GM19035 (cell line): ENCODE measurements around the gene RIBC2.
"Not testable (repeated sequence)": the region's sequence is repeated elsewhere in the genome, so short reads cannot be mapped to it uniquely, and the experiment has no call there.

Experiments used
- ATAC-seq: cut with Tn5 transposase; IDR thresholded peaks from one replicate; pipeline ENCODE4 v1.9.1; 2021; ENCODE audit not compliant: unreplicated experiment

The RIBC2 gene

GRCh38 chr22:45448431-45448830 lies 34.9 kb downstream of the RIBC2 start:
- no peak for ATAC-seq

GRCh38 chr22:45449442-45449841 lies 35.9 kb downstream of the RIBC2 start:
- not testable (repeated sequence) for ATAC-seq

- ATAC-seq, result no peak
Observed at GRCh38 chr22:45450101-45450785, 36.8 kb downstream of the RIBC2 start.

GRCh38 chr22:45450921-45451651 lies 37.6 kb downstream of the RIBC2 start:
- no peak for ATAC-seq

GRCh38 chr22:45451972-45452371 lies 38.5 kb downstream of the RIBC2 start:
- ATAC-seq, result no peak

GRCh38 chr22:45452565-45453379 lies 39.3 kb downstream of the RIBC2 start:
- ATAC-seq, result no peak

GRCh38 chr22:45453764-45454163 lies 40.3 kb downstream of the RIBC2 start:
- ATAC-seq, result no peak

- ATAC-seq, result no peak
Observed at GRCh38 chr22:45454275-45454674, 40.8 kb downstream of the RIBC2 start.

- no peak for ATAC-seq
Observed at GRCh38 chr22:45455212-45455611, 41.7 kb downstream of the RIBC2 start.

GRCh38 chr22:45455621-45456020 lies 42.1 kb downstream of the RIBC2 start:
- ATAC-seq, result no peak

- ATAC-seq, result no peak
Observed at GRCh38 chr22:45456811-45457210, 43.3 kb downstream of the RIBC2 start.

- ATAC-seq, result no peak
Observed at GRCh38 chr22:45458532-45458931, 45.0 kb downstream of the RIBC2 start.

GRCh38 chr22:45459235-45459634 lies 45.7 kb downstream of the RIBC2 start:
- no peak for ATAC-seq

- no peak for ATAC-seq
Observed at GRCh38 chr22:45460288-45461109, 47.0 kb downstream of the RIBC2 start.

- ATAC-seq, result no peak
Observed at GRCh38 chr22:45462034-45462655, 48.7 kb downstream of the RIBC2 start.

GRCh38 chr22:45463691-45464090 lies 50.2 kb downstream of the RIBC2 start:
- ATAC-seq, result not testable (repeated sequence)

GRCh38 chr22:45465633-45466032 lies 52.1 kb downstream of the RIBC2 start:
- ATAC-seq, result no peak

GRCh38 chr22:45468872-45469271 lies 55.4 kb downstream of the RIBC2 start:
- ATAC-seq, result no peak

GRCh38 chr22:45469281-45470073 lies 56.0 kb downstream of the RIBC2 start:
- no peak for ATAC-seq

GRCh38 chr22:45470871-45471270 lies 57.4 kb downstream of the RIBC2 start:
- no peak for ATAC-seq
